GM18502 (cell line): ENCODE data around the gene ANGPTL7.
A peak's percentile ranks its signal among the peaks of the same experiment; 100 is the strongest.

Experiments
- ATAC-seq: cut with Tn5 transposase; IDR thresholded peaks from one replicate; pipeline ENCODE4 v1.9.1; 2021; ENCODE audit warnings: mild to moderate bottlenecking; ENCODE audit not compliant: unreplicated experiment, poor library complexity

The ANGPTL7 gene

GRCh38 chr1:11198257-11198656, 9.1 kb downstream of the ANGPTL7 start:
- ATAC-seq = no peak

GRCh38 chr1:11198851-11199594, 9.9 kb downstream of the ANGPTL7 start:
- ATAC-seq = no peak

GRCh38 chr1:11204396-11205190, 15.4 kb downstream of the ANGPTL7 start:
- ATAC-seq = no peak

DNA sequence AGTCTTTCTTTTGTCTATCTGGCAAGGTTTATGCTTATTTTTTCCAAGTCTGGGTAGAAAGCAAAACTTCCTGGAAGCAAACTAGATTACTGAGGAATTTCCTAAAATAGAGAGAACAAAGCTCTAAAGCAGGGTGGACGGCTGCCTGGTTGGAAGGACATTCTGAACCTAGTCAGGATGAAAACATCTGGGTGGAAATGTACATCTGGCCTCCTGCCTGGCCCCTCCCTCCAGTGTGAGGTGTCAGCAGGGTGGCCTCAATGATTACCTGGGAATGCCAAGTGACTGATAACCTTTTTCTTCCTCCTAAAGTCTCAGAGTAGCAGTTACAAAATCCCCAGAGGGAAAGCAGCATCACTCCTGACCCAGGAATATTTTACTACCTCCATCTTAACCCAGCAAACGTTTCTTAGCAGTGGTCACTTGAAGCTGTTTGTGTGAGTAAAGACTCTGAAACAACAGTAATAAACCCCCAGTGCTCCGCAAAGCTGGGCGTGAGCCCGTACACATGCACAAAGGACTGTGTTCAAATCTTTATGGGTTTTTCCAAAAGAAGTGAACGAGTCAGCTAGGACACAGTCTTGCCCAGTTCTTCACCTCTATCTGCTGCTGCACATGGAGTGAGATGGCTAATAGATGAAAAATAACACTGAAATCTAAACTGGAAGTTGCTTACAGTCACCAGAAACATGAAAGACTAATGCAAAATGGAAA, 18.9 kb downstream of the ANGPTL7 start:
- no peak for ATAC-seq

DNA sequence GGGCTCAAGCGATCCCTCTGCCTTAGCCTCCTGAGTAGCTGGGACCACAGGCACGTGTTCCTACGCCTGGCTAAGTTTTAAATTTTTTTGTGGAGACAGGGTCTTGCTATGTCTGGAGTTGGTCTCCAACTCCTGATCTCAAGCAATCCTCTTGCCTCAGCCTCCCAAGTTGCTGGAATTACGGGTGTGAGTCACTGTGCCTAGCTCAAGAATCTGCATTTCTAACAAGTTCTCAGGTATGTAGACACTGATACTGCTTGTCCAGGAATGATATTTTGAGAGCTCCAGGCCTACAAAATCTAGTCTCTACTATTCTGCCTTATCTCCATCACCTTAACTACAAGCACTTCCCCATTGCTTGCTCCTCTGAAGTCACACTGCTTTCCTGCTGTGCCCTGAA, 22.3 kb downstream of the ANGPTL7 start:
- no peak for ATAC-seq

DNA sequence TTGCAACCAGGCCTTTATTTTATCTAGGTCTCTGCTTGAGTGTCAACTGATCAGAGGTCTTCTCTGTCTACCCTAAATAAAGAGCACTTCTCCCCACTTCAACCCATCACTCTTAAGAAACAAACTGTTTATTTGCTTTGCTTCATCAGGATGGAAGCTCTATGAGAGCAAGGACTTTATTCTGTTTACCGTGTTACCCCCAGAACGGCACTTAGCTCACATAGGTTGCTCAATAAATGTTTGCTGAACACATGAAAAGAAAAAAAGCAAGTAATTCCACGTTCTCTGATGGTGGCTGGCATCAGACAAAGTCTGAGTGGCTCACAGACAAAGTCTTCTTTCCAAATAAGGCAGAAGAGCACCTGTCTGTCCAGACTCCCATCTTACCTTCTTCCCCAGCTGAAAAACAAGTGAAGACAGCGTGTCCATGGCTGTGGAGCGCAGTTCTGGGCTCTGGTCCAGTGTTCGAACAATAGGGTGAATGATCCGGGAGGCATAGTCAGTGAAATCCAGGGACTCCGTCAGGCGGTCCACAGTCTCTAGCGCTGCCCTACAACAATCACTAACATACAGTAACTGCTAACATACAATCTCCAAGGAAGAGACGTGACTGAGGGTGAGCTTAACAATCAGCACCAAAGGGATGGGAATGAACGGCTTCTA, 22.9 kb downstream of the ANGPTL7 start:
- no peak for ATAC-seq

DNA sequence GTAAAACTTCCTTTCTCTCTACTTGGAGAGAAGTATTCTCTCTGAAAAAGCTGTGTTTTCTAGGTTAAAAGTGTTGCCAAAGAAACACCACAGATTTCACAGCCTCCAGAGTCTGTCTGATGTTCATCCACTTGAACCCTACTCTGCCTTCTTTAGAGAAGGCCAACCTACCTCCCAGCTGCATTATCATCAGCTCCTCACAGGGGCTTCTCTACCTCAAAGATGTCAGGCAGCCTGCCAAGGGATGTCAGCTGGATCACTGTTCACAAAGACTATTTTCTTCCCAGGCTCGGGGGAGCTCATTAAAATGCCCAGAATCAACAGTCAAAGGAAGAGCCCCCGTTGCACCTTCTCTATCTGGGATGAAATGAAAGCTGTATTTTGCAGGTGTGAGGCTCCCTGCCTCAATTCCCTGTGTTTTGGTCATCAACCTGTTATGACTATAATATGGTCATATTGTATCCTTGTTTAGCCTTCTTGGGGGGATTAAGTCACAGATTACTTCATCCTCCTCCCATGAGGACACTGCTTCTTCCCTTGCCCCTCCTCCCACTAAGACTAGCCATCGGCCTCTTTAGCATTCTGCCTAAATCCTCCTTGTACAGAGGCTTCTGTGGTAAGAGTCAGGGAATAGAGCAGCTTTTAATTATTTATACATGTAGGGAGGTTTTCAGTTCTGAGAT, 25.7 kb downstream of the ANGPTL7 start:
- no peak for ATAC-seq

GRCh38 chr1:11215381-11216005, 26.3 kb downstream of the ANGPTL7 start:
- ATAC-seq = no peak

DNA sequence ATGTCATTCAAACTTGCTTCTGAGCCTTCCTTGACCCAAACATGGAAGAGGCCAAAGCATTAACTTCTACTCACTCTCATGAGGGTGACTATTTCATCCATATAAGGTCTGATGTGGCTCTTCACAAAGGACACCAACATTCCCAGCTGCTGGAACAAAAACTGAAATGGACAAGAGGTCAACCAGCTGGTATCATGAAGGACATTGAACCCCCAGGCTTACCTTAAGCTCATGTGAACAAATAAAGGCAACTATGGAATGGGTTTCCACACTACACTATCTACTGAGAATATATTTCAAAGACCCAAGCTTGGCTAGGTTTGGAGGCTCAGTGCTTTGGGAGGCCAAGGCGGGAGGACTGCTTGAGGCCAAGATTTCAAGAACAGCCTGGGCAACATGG, 26.9 kb downstream of the ANGPTL7 start:
- no peak for ATAC-seq

DNA sequence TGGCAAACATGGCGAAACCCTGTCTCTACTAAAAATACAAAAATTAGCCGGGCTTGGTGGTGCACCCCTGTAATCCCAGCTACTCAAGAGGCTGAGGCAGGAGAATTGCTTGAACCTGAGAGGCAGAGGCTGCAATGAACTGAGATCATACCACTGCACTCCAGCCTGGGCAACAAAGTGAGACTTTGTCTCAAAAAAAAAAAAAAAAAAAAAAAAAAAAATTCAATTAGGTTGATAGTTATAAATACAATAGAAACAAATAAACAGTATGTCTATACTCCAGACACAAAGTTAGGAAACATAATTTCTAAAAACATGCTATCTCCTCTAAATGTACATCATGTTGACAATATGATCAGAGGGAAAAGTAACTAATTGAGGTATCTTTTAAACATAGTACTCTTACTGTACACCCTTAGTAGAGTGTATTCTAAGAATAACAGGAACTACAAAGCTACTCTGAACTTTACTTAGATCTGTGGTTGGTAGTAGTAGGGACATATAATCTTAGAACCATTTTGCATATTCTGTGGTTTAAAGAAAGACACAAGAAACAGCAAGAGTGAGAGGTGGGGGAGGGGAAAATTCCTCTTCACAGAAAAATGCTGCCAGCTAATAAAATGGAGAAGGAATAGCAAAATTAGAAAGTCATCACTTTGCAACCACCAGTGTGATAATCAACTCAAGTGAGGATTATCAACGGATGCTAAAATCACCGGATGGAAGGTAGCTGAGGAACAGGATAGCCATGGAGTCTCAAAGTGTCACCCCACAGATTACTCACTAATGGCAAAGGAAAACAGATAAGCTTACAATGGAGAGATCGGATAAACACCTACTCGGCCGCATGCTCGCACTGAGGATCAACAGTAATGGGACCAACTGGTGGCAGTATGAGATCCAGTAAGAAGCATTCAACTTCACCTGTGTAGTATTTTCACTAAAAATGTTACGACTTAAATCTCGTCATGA, 38.2 kb downstream of the ANGPTL7 start:
- peak; percentile 65 for ATAC-seq

- no peak for ATAC-seq
These were observed 40.0 kb downstream of the ANGPTL7 start for GRCh38 chr1:11229203-11229602.

- no peak for ATAC-seq
These were observed 44.1 kb downstream of the ANGPTL7 start for GRCh38 chr1:11233208-11233607.

- ATAC-seq = no peak
These were observed 48.2 kb downstream of the ANGPTL7 start for GRCh38 chr1:11237356-11237755.

DNA sequence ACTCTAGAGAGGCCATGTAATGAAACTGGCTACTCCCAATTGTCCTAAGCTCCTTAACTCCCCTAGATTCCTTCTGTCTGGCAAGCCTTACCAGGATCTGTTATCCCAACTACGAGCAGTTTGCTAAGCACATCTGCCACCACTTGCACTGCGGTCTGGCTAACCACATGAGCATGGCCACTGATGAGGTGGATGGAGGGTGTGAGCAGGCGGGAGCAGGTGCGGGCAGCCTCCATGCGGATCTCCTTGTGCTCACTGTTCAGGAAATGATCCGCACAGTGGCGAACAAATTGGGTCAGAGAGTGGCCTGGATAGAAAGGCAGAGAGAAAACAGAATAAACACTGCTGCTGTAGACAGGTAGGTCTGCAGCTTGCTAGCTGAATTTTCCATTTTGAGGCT, 49.2 kb downstream of the ANGPTL7 start:
- no peak for ATAC-seq

- no peak for ATAC-seq
These were observed 56.1 kb downstream of the ANGPTL7 start for GRCh38 chr1:11245248-11245647.
